ENCODE measurements around the gene NCKAP5L.

DNA sequence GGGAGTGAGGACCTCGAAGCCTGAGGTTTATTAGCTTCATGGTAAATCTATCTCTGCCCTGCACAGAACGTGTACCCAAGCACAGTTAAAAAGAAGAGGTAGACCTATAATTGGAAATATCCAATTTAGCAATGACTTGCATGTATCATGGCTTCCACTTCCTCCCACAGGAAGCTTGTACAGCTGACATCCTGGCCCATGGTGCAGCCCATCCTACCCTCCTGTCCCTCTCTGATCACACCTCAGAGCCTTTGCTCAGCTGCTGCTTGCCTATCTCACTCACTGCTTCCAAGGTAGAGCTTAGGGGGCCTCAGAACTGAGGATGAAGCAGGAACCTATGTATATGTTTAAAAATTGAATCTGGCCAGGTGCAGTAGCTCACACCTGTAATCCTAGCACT is 18.9 kb upstream of the NCKAP5L start:
- TF ChIP-seq, protein P1, sequence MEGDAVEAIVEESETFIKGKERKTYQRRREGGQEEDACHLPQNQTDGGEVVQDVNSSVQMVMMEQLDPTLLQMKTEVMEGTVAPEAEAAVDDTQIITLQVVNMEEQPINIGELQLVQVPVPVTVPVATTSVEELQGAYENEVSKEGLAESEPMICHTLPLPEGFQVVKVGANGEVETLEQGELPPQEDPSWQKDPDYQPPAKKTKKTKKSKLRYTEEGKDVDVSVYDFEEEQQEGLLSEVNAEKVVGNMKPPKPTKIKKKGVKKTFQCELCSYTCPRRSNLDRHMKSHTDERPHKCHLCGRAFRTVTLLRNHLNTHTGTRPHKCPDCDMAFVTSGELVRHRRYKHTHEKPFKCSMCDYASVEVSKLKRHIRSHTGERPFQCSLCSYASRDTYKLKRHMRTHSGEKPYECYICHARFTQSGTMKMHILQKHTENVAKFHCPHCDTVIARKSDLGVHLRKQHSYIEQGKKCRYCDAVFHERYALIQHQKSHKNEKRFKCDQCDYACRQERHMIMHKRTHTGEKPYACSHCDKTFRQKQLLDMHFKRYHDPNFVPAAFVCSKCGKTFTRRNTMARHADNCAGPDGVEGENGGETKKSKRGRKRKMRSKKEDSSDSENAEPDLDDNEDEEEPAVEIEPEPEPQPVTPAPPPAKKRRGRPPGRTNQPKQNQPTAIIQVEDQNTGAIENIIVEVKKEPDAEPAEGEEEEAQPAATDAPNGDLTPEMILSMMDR (IDR thresholded peaks at IDR 0.05; ENCODE audit: low read depth, low read length, poor library complexity, severe bottlenecking) = no peak
- no peak for TF ChIP-seq EZH2phosphoT487 (IDR thresholded peaks at IDR 0.05; ENCODE audit: borderline replicate concordance, low read length)
